ENCODE measurements around the gene ZNF367. TPM values are rescaled to one million over a fixed set of nuclear protein-coding genes. Genes with fewer than 3 reads are reported as not detected.

ZNF367 gene
- total RNA-seq, 5 donors from 2014 or later (not counting 1 experiment from before 2014, with no cell fraction given), result 3.7 to 6.2 (median 5.8) TPM

DNA sequence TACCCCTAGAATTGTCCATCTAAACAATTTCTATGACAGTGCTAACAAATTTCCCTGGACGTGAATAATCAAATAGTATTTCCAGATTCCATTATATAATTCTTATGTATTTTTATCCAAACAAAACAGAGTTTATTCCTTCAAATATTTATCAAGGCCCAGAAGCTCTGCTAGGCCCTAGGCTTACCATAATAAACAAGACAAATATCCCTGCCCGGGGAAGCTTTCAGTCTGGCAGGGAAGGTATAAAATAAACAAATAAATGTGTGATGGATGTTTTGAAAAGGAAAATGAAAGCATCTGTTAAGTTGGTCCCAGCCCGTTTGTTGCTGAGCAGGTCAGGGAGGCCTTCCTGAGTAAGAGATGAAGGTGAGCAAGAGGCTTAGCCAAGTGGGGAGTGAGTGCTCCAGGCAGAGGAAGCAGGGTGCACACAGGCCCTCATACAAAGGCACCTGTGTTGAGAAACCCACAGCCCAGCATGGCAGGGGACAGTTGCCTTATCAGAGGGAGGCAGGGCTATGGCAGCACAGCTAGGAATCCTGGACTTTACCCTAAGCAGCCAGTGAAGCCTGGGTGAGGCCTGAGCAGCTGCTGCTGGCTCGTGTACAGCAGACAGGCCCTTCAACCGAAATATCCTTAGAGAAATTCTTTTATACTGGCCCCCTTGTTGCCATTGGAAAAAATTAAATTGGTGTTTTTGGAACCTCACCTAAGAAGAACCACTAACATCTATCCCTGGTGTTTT lies 27.0 kb downstream of the ZNF367 start:
- Histone ChIP-seq H3K27ac (ENCODE audit: low read length) (peak overlapping the region; percentile 33), H3K36me3 (ENCODE audit: control insufficient read depth in 2 of 2, extremely low read depth in 1 of 2, insufficient read depth in 1 of 2, low read length in 1 of 2) (peaks cover 0 to 16% of the 10 kb centered on the region in 2 donors), H3K27me3 (replicated peaks in 1 of 2; ENCODE audit: control insufficient read depth in 2 of 2, extremely low read depth in 1 of 2, insufficient read depth in 2 of 2, low read length in 1 of 2) (no peaks in the 10 kb centered on the region), H3K4me3 (ENCODE audit: control insufficient read depth in 1 of 2, extremely low read depth in 1 of 2, low read length in 1 of 2) (no peak overlapping the region), H3K9me3 (no peaks in the 10 kb centered on the region), H3K4me1 (ENCODE audit: control insufficient read depth in 1 of 2, extremely low read depth in 1 of 2, insufficient read depth in 2 of 2, low read length in 2 of 2) (peaks cover 0 to 5% of the 10 kb centered on the region in 2 experiments)
- CTCF ChIA-PET, result interaction anchor here in 1 of 2 donors (0.7 kb wide), 1 partner anchor 875 kb away, joined by 5 read pairs; no protein-coding TSS in a partner anchor
- POLR2A ChIA-PET, result interaction anchor here (0.6 to 0.7 kb wide), 2 partner anchors 25 to 387 kb away, joined by 3 to 5 read pairs; no protein-coding TSS in a partner anchor
- Mint-ChIP-seq H3K36me3 (peaks cover 14% of the 10 kb centered on the region), H3K9me3 (no peaks in the 10 kb centered on the region), H3K27ac (peak overlapping the region; percentile 69 to 74), H3K4me3 (no peak overlapping the region), H3K27me3 (no peaks in the 10 kb centered on the region), H3K4me1 (peaks cover 0 to 10% (median 5%) of the 10 kb centered on the region in 3 donors)
- 38% methylated on average over 1 of the region's 5 CpGs for WGBS (ENCODE audit: insufficient coverage)
- ATAC-seq (replicated peaks in 1 of 4), result peak in 1 of 4 experiments; percentile 23
- DNase-seq, result no peak

- DNase-seq (no peak), ATAC-seq (replicated peaks in 1 of 4) (no peak)
- Mint-ChIP-seq H3K27ac (no peak overlapping the region), H3K36me3 (peaks cover 14% of the 10 kb centered on the region), H3K4me3 (no peak overlapping the region), H3K9me3 (no peaks in the 10 kb centered on the region), H3K4me1 (peaks cover 6 to 19% (median 10%) of the 10 kb centered on the region in 3 donors), H3K27me3 (no peaks in the 10 kb centered on the region)
- Histone ChIP-seq H3K36me3 (ENCODE audit: control insufficient read depth in 2 of 2, extremely low read depth in 1 of 2, insufficient read depth in 1 of 2, low read length in 1 of 2) (peaks cover 0 to 14% of the 10 kb centered on the region in 2 donors), H3K27ac (ENCODE audit: low read length) (no peak overlapping the region), H3K9me3 (no peaks in the 10 kb centered on the region), H3K27me3 (replicated peaks in 1 of 2; ENCODE audit: control insufficient read depth in 2 of 2, extremely low read depth in 1 of 2, insufficient read depth in 2 of 2, low read length in 1 of 2) (no peaks in the 10 kb centered on the region), H3K4me3 (ENCODE audit: control insufficient read depth in 1 of 2, extremely low read depth in 1 of 2, low read length in 1 of 2) (no peak overlapping the region), H3K4me1 (ENCODE audit: control insufficient read depth in 1 of 2, extremely low read depth in 1 of 2, insufficient read depth in 2 of 2, low read length in 2 of 2) (peaks cover 2 to 6% of the 10 kb centered on the region in 2 experiments)
- CTCF ChIA-PET, result no interaction called here
- WGBS (ENCODE audit: insufficient coverage), result 96% methylated on average over 10 of the region's 11 CpGs
- POLR2A ChIA-PET, result no interaction called here
These were observed 30.0 kb downstream of the ZNF367 start for GRCh38 chr9:96388144-96388543.

GRCh38 chr9:96386157-96386556 lies 32.0 kb downstream of the ZNF367 start:
- Histone ChIP-seq H3K4me1 (ENCODE audit: control insufficient read depth in 1 of 2, extremely low read depth in 1 of 2, insufficient read depth in 2 of 2, low read length in 2 of 2) (peaks cover 6 to 21% of the 10 kb centered on the region in 2 experiments), H3K27ac (ENCODE audit: low read length) (no peak overlapping the region), H3K27me3 (replicated peaks in 1 of 2; ENCODE audit: control insufficient read depth in 2 of 2, extremely low read depth in 1 of 2, insufficient read depth in 2 of 2, low read length in 1 of 2) (no peaks in the 10 kb centered on the region), H3K9me3 (no peaks in the 10 kb centered on the region), H3K36me3 (ENCODE audit: control insufficient read depth in 2 of 2, extremely low read depth in 1 of 2, insufficient read depth in 1 of 2, low read length in 1 of 2) (peaks cover 0 to 5% of the 10 kb centered on the region in 2 donors), H3K4me3 (ENCODE audit: control insufficient read depth in 1 of 2, extremely low read depth in 1 of 2, low read length in 1 of 2) (no peak overlapping the region)
- Mint-ChIP-seq H3K36me3 (peaks cover 15% of the 10 kb centered on the region), H3K4me3 (no peak overlapping the region), H3K27ac (no peak overlapping the region), H3K27me3 (no peaks in the 10 kb centered on the region), H3K9me3 (no peaks in the 10 kb centered on the region), H3K4me1 (peaks cover 21 to 33% (median 25%) of the 10 kb centered on the region in 3 donors)
- DNase-seq (no peak), ATAC-seq (replicated peaks in 1 of 4) (no peak)
- ChIA-PET POLR2A (no interaction called here), CTCF (no interaction called here)

DNA sequence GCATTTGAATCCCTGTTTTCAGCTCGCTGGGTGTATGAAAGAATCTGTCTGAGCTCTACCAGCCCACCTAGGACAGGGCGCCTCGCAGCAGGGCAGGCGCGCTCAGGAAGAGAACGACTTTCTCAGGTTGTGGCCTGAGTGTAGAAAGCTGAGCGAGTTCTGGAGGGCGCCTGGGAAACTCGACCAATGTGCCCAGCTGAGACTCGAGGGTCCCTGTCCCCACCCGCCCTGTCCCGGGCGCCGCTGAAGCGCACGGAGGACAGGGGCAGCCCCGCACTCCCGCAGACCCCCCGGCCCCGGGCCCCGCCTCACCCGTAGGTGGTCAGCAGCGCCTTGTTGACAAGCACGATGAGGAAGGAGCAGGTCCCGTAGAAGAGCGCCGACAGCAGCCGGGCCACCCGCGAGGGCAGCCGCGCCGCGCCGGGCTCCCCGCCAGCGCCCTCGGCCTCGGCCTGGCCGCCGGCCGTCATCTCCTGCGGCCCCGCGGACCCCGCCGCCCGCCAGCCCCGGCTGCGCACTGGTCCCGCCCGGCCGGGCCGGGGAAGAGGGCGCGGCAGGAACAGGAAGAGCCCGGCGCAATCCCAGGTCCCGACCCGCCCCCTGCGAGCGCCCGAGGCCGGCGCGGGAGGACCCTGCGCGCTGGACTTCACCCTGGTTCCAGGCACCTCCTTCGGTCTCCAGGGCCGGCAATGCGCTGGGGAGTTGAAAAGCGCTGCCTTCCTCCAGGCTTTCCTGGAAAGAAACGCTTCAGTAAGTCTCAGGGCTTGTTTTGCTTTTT lies 34.8 kb downstream of the ZNF367 start, which contains the start of gene SLC35D2:
Gene SLC35D2 (minus strand): TSS at position 547 of the 778 bp plus-strand sequence. CDS start 77 bp downstream, at position 470.
- H3K4me3 Mint-ChIP-seq, result peak within 1 kb of the TSS; percentile 77 to 86 (median 83)
- no peaks in the 10 kb centered on the region for H3K27me3 ChIP-seq (replicated peaks in 1 of 2; ENCODE audit: control insufficient read depth in 2 of 2, extremely low read depth in 1 of 2, insufficient read depth in 2 of 2, low read length in 1 of 2)
- no peaks in the 10 kb centered on the region for H3K9me3 Mint-ChIP-seq
- POLR2A ChIA-PET, result interaction anchor here in 1 of 2 donors (0.6 kb wide), 1 partner anchor 16 kb away, joined by 3 read pairs; no protein-coding TSS in a partner anchor
- H3K36me3 ChIP-seq (ENCODE audit: control insufficient read depth in 2 of 2, extremely low read depth in 1 of 2, insufficient read depth in 1 of 2, low read length in 1 of 2), result peaks cover 0 to 2% of the 10 kb centered on the region in 2 donors
- peaks cover 6 to 26% of the 10 kb centered on the region in 2 experiments for H3K4me1 ChIP-seq (ENCODE audit: control insufficient read depth in 1 of 2, extremely low read depth in 1 of 2, insufficient read depth in 2 of 2, low read length in 2 of 2)
- peaks cover 27 to 36% (median 33%) of the 10 kb centered on the region in 3 donors for H3K4me1 Mint-ChIP-seq
- CTCF ChIA-PET, result interaction anchor here in 1 of 2 donors (0.6 kb wide), 1 partner anchor 1545 kb away, joined by 4 read pairs; no protein-coding TSS in a partner anchor
- H3K27ac ChIP-seq (ENCODE audit: low read length), result no peak within 1 kb of the TSS
- 5% methylated on average over 63 of the region's 73 CpGs for WGBS (ENCODE audit: insufficient coverage)
- no peaks in the 10 kb centered on the region for H3K27me3 Mint-ChIP-seq
- peak within 1 kb of the TSS; percentile 59 to 60 for H3K4me3 ChIP-seq (ENCODE audit: control insufficient read depth in 1 of 2, extremely low read depth in 1 of 2, low read length in 1 of 2)
- DNase-seq, result peak in 10 of 35 experiments; percentile 6 to 31 (median 10)
- H3K36me3 Mint-ChIP-seq, result peaks cover 13% of the 10 kb centered on the region
- H3K9me3 ChIP-seq, result no peaks in the 10 kb centered on the region
- peak; percentile 70 to 79 (median 73) for ATAC-seq (replicated peaks in 1 of 4)
- H3K27ac Mint-ChIP-seq, result peak within 1 kb of the TSS; percentile 73 to 85

DNA sequence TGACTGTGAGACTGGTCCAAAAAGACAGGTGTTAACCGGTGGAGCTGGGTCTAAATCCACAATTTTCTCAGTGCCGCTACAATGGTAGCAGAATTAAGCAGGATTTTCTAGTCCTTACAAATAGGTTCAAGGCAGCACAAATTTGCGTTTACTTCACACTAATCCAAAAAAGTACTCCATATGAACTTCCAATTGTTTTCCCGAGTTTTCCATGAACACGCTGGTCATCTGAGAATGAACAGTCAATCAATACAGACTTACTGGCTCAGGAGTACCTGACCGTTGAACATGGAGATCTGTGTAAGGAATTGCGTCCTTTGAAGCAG lies 35.4 kb downstream of the ZNF367 start:
- Histone ChIP-seq H3K4me1 (ENCODE audit: control insufficient read depth in 1 of 2, extremely low read depth in 1 of 2, insufficient read depth in 2 of 2, low read length in 2 of 2) (peaks cover 6 to 26% of the 10 kb centered on the region in 2 experiments), H3K27ac (ENCODE audit: low read length) (no peak overlapping the region), H3K4me3 (ENCODE audit: control insufficient read depth in 1 of 2, extremely low read depth in 1 of 2, low read length in 1 of 2) (peak overlapping the region; percentile 59 to 60), H3K9me3 (no peaks in the 10 kb centered on the region), H3K27me3 (replicated peaks in 1 of 2; ENCODE audit: control insufficient read depth in 2 of 2, extremely low read depth in 1 of 2, insufficient read depth in 2 of 2, low read length in 1 of 2) (no peaks in the 10 kb centered on the region), H3K36me3 (ENCODE audit: control insufficient read depth in 2 of 2, extremely low read depth in 1 of 2, insufficient read depth in 1 of 2, low read length in 1 of 2) (no peaks in the 10 kb centered on the region)
- H3K36me3 Mint-ChIP-seq, result peaks cover 13% of the 10 kb centered on the region
- no peaks in the 10 kb centered on the region for H3K9me3 Mint-ChIP-seq
- no peaks in the 10 kb centered on the region for H3K27me3 Mint-ChIP-seq
- no peak for DNase-seq
- WGBS (ENCODE audit: insufficient coverage), result 87% methylated on average over 5 of the region's 7 CpGs
- H3K4me1 Mint-ChIP-seq, result peaks cover 27 to 36% (median 33%) of the 10 kb centered on the region in 3 donors
- ChIA-PET CTCF (interaction anchor here in 1 of 2 donors (0.6 kb wide), 1 partner anchor 1545 kb away, joined by 4 read pairs; no protein-coding TSS in a partner anchor), POLR2A (interaction anchor here in 1 of 2 donors (0.7 kb wide), 1 partner anchor 238 kb away, joined by 4 read pairs; no protein-coding TSS in a partner anchor)
- peak overlapping the region; percentile 76 to 86 (median 83) for H3K4me3 Mint-ChIP-seq
- peak overlapping the region; percentile 41 to 52 for H3K27ac Mint-ChIP-seq
- no peak for ATAC-seq (replicated peaks in 1 of 4)

DNA sequence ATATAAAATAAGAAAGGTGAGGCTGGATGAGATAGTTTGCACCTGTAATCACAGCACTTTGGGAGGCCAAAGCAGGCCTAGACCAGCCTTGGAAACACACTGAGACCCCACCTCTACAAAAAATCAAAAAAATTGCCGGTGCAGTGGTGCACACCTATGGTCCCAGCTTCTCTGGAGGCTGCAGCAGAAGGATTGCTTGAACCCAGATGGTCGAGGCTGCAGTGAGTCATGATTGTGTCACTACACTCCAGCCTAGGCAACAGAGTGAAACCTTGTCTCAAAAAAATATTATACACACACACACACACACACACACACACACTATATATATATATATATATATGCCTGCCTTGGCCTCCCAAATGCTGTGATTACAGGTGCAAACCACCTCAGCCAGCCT lies 36.0 kb downstream of the ZNF367 start:
- H3K4me1 ChIP-seq (ENCODE audit: control insufficient read depth in 1 of 2, extremely low read depth in 1 of 2, insufficient read depth in 2 of 2, low read length in 2 of 2), result peaks cover 6 to 26% of the 10 kb centered on the region in 2 experiments
- H3K27me3 ChIP-seq (replicated peaks in 1 of 2; ENCODE audit: control insufficient read depth in 2 of 2, extremely low read depth in 1 of 2, insufficient read depth in 2 of 2, low read length in 1 of 2), result no peaks in the 10 kb centered on the region
- peak overlapping the region in 2 of 3 donors; percentile 41 to 83 for H3K4me3 Mint-ChIP-seq
- ChIA-PET CTCF (no interaction called here), POLR2A (interaction anchor here in 1 of 2 donors (0.6 to 0.7 kb wide), 2 partner anchors 239 to 1523 kb away, joined by 4 to 5 read pairs; no protein-coding TSS in a partner anchor)
- WGBS (ENCODE audit: insufficient coverage), result 73% methylated on average over 1 of the region's 2 CpGs
- H3K36me3 Mint-ChIP-seq, result peaks cover 19% of the 10 kb centered on the region
- no peak overlapping the region for H3K27ac ChIP-seq (ENCODE audit: low read length)
- no peaks in the 10 kb centered on the region for H3K9me3 Mint-ChIP-seq
- no peaks in the 10 kb centered on the region for H3K9me3 ChIP-seq
- H3K4me3 ChIP-seq (ENCODE audit: control insufficient read depth in 1 of 2, extremely low read depth in 1 of 2, low read length in 1 of 2), result no peak overlapping the region
- no peak overlapping the region for H3K27ac Mint-ChIP-seq
- no peak for ATAC-seq (replicated peaks in 1 of 4)
- no peak for DNase-seq
- H3K27me3 Mint-ChIP-seq, result no peaks in the 10 kb centered on the region
- H3K4me1 Mint-ChIP-seq, result peaks cover 32 to 41% (median 33%) of the 10 kb centered on the region in 3 donors
- H3K36me3 ChIP-seq (ENCODE audit: control insufficient read depth in 2 of 2, extremely low read depth in 1 of 2, insufficient read depth in 1 of 2, low read length in 1 of 2), result no peaks in the 10 kb centered on the region
